Fibroblast of pulmonary artery (primary cell): ENCODE results near the gene LTBP2.

Experiments
- DNase-seq: peaks from one replicate; pipeline ENCODE4 v3.0.0-alpha.2; 2010; ENCODE audit warnings: low read depth
- H3K4me3 ChIP-seq: replicated peaks from 2 replicates; pipeline ENCODE4 v1.5.1; 2011; ENCODE audit warnings: low read depth, mild to moderate bottlenecking, control low read depth, low read length, moderate library complexity
- CTCF ChIP-seq: IDR thresholded peaks from 2 replicates; pipeline ENCODE4 v1.5.1; 2011; ENCODE audit warnings: mild to moderate bottlenecking, control low read depth, low read length, inconsistent platforms; ENCODE audit errors: missing control alignments

Gene LTBP2

GRCh38 chr14:74591899-74592298, 20.1 kb downstream of the LTBP2 start:
- TF ChIP-seq CTCF = no peak
- H3K4me3 ChIP-seq = no peak overlapping the region
- DNase-seq = no peak

- H3K4me3 ChIP-seq = no peak overlapping the region
- DNase-seq = no peak
Measured at GRCh38 chr14:74591394-74591793, 20.6 kb downstream of the LTBP2 start.

GRCh38 chr14:74589291-74589879, 22.7 kb downstream of the LTBP2 start:
- TF ChIP-seq CTCF = no peak
- no peak overlapping the region for H3K4me3 ChIP-seq
- DNase-seq = no peak

More at GRCh38 chr14:74591394-74591793, 20.6 kb downstream of the LTBP2 start:
- TF ChIP-seq CTCF = no peak

GRCh38 chr14:74587363-74587707, 24.7 kb downstream of the LTBP2 start:
- no peak for TF ChIP-seq CTCF
- no peak overlapping the region for H3K4me3 ChIP-seq
- DNase-seq = no peak

GRCh38 chr14:74586681-74587362, 25.2 kb downstream of the LTBP2 start:
- no peak overlapping the region for H3K4me3 ChIP-seq
- no peak for TF ChIP-seq CTCF
- no peak for DNase-seq

- TF ChIP-seq CTCF = no peak
- no peak for DNase-seq
- H3K4me3 ChIP-seq = no peak overlapping the region
Measured at GRCh38 chr14:74585406-74586335, 26.4 kb downstream of the LTBP2 start.
